ENCODE results near the gene UBALD1.

GRCh38 chr16:4654011-4654963, 39.6 kb upstream of the UBALD1 start:
- TF ChIP-seq CTCF (IDR thresholded peaks at IDR 0.05; ENCODE audit: insufficient read depth, low read length, poor library complexity, severe bottlenecking): no peak
- no peak for TF ChIP-seq EZH2phosphoT487 (conservative IDR thresholded peaks at IDR 0.05; ENCODE audit: low read length)

Data from SU-DHL-6 (cell line).